RPMI7951 (cell line): ENCODE data around the gene BCAS3. TPM values are rescaled to one million over a fixed set of nuclear protein-coding genes. Genes with fewer than 3 reads are reported as not detected.
A peak's percentile ranks its signal among the peaks of the same experiment; 100 is the strongest.

ENCODE experiments used
- DNase-seq: peaks from one replicate; pipeline ENCODE4 v3.0.0-alpha.2; 2012; ENCODE audit warnings: low read depth
- total RNA-seq: library from RNA; depleted of rRNA; stranded (reverse); fragments of >200 nt; shearing (Covaris generic); gene quantifications from 2 replicates; pipeline ENCODE4 v1.2.3, GENCODE V29; 2014

The BCAS3 gene
- total RNA-seq, 1 experiment from 2014 or later: 11.2 TPM

- DNase-seq: no peak
Measured at GRCh38 chr17:61408151-61409041, 730.7 kb downstream of the BCAS3 start.

DNA sequence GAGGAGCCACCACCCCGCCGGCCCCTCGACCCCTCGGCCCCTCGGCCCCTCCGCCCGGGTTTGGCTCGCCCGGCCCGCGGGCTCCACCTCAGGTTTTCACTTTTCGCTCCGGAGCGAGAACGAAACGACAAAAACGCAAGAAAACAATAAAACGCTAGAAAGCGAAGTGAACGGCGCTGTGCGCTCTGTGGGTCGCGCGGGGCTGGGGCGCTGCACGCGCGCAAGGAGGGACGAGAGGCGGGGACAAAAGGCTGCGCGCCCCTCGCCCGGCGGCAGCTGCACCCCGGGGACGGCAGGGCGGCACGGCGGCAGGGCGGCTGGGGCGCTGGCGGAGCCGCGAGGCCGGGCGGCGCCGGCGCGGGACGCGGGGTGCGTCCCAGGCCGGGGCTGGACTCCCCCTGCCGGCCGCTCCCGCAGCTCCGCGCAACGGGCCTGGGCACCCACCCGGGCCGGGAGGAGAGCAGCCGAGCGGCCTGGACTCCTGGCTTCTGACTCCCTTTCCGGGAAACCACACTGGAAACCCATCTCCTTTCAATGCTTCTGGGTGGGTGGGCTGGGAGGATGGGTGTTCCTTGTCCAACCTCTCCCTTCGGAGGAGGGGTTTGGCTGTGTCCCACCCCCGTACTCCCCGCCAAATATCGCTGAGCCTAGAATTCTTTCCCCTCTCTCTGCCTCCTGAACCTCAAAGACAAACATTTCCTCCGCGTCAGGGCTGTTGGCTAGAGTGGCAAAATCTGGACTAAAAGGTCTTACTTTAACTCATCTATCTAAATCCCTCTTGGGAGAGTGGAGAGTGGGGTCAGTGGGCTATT, 731.9 kb downstream of the BCAS3 start:
- peak; percentile 35 for DNase-seq

GRCh38 chr17:61410141-61411010, 732.7 kb downstream of the BCAS3 start:
- DNase-seq: peak; percentile 82

- no peak for DNase-seq
Measured at GRCh38 chr17:61411011-61411260, 733.3 kb downstream of the BCAS3 start.

GRCh38 chr17:61411261-61412142, 733.9 kb downstream of the BCAS3 start:
- DNase-seq: peak; percentile 88

DNA sequence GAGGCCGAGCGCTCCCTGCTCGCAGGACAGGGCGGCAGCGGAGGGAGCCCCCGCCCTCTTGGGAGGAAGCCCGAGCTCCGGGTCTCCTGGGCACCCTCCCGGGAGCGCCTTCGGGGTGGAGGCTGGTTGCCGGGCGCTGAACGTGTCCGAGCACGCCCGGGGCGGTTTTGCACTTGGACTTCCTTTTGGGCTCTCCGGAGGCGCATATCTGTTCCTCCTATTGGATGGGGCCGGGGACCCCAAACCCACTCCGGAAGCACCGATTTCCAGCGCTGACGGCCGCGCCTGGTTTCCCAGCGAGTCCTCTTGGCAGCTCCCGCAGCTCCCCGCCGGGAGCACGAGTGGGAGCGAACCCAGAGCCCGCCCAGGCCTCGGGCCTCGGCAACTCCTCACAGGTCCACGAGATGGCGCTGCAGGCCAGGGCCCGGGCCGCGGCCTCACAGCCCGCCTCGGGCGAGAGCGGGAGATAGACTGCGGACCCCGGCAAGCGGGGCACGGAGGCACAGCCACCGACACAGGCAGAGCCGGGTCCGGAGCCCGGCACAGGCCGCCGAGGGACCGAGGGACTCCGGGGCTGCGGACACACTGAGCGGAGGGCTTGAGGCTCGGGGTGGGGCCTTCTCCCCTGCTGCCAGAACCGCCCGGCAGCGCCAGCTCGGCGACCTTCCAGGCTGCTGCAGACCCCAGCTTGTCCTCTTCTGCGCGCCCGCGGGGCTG, 734.6 kb downstream of the BCAS3 start:
- DNase-seq: peak; percentile 84

GRCh38 chr17:61412860-61413660, 735.4 kb downstream of the BCAS3 start:
- no peak for DNase-seq

DNA sequence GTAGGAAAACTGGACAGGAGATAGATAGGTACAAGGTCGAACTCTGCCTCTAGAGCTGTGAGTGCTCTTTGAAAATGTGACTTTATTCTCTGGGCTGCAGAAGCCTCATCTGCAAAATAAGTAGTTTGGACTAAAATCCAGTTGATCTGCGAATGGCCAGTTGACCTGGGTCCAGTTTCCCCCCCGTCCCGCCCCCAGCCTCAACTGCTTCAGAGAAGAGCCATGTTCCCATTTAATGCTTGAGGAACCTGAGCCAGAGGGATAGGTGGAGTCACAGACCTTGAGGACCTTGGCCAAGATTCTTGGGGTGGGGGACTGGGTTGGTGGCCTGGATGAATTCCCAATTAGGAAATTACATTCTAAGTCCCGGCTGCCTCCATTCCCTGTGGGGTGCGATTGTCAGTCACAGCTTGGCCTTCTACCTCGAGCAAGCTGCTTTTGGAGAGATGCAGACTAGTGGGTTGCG, 736.0 kb downstream of the BCAS3 start:
- DNase-seq: no peak

DNA sequence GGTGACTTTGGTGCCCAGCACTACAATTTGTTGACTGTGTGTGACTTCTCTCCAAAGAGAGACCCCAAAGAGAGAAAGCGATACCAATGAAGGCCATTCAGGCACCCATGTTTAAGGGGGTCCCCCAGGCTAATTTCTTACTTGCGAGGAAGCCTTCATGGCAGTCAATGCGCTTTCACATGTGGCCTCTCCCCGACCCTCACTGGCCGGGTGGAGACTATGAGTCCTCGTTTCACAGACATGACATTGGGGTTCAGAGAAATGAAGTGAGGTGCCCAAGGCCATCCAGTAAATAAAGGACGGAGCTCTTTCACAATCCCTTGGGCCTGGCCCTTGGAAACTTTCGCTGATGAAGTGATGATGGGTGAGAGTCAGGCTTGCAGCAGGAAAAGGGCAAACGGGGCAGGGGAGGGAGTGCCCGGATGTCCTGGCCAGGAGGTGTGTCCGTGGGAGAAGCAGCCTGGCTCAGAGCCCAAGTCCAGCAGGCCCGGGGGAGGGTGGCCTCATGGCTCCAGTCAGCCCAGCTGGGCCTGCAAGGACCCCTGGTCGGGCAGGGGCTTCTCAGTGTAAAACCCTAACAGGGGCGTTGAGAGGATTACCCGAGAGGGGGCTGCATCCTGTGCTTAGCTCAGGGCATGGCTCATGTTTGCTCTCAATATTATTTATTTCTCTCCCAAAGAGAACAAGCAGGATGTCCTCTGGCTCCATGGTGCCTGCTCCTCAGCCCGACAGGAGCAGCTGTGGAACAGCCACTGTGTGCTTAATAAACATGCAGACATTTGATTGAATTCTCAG, 736.7 kb downstream of the BCAS3 start:
- DNase-seq: no peak

DNA sequence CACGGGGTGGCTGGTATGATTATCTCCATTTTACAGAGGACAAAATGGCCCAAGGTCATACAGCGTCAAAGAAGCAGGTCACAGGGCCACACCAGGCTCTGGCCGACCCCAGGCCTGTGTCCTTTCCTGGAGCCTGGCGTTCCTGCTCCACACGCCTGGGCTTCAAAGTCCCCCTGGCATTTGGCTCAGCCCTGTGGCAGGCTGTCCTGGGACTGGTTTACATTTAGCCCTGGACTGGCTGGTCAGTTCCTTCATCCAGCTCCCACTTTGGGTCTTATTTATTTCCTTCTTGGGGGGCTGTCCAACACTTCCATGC, 737.2 kb downstream of the BCAS3 start:
- no peak for DNase-seq

GRCh38 chr17:61415374-61416210, 737.9 kb downstream of the BCAS3 start:
- no peak for DNase-seq

DNA sequence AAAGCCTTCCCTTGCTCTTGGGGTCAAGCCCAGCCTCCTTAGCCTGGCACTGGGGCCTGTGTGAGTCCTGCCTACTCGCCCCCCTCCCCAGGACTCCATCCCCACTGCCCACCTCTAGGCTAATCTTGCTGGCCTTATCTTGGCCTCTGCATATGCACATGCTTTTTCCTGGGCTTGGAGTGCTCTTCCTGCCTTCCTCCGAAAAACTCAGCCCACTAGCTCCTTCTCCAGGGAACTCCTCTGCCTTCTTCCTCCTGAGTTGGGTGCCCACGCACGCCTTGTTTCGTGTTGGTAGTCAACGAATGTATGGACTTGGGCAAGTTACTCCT, 738.5 kb downstream of the BCAS3 start:
- DNase-seq: no peak

DNA sequence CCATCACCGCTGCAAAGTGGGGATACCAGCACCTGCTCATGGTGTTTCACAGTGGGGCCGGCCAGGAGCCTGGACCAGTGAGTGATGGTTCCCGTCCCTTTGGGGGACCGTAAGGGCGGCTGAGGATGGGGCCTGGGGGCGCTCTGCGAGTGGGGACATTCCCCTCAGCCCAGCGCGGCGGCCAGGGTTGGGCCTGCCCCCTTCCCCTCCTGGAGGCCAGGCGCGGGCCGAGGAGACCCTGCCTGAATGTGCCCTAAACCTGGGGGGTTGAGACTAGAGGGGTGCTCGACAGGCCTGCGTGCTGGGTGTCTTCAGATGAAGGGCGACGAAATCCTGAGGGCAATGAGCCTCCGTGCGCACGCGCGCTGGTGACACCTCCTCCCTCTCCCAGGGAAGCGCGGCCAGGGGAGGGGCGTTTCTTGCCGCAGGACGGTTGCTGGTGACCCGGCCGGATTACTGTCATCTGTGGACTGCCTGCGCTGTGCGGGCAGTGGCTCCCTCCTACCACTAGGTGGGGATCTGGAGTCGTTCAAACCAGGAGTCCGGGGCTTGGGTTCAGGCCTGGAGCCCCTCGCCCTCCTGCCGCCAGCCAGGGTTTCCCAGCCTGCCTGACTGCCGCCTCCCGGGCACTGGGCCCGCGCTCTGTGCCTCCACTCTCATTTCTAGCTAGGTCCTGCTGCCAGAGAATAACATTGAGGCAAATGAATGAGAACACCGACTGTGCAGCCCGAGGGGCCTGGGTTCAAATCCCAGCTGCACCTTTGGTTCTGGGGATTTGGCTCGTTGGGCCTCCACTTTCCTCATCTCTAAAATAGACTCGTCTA, 739.1 kb downstream of the BCAS3 start:
- peak; percentile 89 for DNase-seq

DNA sequence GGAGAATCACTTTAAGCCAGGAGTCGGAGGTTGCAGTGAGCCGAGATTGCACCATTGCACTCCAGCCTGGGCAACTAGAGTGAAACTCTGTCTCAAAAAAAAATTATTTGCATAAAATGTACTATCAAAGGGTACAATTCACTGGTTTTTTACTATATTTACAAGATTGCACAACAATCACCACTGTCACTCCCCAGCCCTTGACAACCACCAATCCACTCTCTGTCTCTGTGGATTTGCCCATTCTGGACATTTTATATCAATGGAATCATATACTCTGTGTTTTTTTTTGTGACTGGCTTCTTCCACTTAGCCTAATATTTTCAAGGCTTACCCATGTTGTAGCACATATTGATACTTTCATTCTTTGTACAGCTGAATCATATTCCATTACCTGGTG, 740.8 kb downstream of the BCAS3 start:
- no peak for DNase-seq

DNA sequence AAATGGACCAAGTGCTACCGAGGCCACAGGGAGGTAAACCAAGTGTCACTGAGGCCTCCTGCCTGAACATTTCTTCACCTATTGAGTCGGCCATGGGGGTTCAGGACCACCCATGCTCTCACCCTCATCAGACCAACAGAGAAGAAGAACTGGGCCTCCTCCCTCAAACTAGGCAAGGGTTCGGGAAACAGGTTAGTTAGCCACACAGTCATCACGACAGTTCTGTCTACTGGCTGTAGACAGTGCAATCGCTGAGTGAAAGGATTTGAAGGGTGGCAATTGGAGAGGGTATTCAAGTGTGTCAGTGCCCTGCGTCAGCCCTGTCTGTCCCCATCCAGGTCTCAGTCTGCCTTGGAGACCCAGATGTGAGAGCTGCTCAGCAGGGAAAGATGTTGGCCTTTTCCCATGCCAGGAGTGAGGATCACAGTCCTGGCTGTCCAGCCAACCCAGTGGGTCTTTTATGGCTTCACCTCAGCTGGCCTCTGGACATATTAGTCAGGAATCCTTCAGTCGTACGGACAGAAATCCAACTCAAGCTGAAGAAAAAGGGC, 741.9 kb downstream of the BCAS3 start:
- DNase-seq: no peak

- DNase-seq: no peak
Measured at GRCh38 chr17:61420052-61420451, 742.4 kb downstream of the BCAS3 start.
